ENCODE measurements around the gene TMEM41B. TPM values are rescaled to one million over a fixed set of nuclear protein-coding genes. Genes with fewer than 3 reads are reported as not detected.
A peak's percentile ranks its signal among the peaks of the same experiment; 100 is the strongest.
"Not testable (repeated sequence)": the region's sequence is repeated elsewhere in the genome, so short reads cannot be mapped to it uniquely, and the experiment has no call there.

TMEM41B gene
- total RNA-seq, 2 experiments from 2014 or later, result 32.2 to 36.6 TPM

- Mint-ChIP-seq H3K27me3 (no peaks in the 10 kb centered on the region), H3K36me3 (ENCODE audit: low read depth) (peaks cover 19% of the 10 kb centered on the region), H3K27ac (peak overlapping the region; percentile 41), H3K4me1 (peaks cover 71% of the 10 kb centered on the region), H3K9me3 (peaks cover 4% of the 10 kb centered on the region), H3K4me3 (no peak overlapping the region)
- DNase-seq, result no peak
- CTCF ChIA-PET, result interaction anchor here (1.7 kb wide), 1 partner anchor 17 kb away, joined by 4 read pairs; no protein-coding TSS in a partner anchor
- POLR2A ChIA-PET, result no interaction called here
Measured at GRCh38 chr11:9247863-9248262, 66.5 kb downstream of the TMEM41B start.

DNA sequence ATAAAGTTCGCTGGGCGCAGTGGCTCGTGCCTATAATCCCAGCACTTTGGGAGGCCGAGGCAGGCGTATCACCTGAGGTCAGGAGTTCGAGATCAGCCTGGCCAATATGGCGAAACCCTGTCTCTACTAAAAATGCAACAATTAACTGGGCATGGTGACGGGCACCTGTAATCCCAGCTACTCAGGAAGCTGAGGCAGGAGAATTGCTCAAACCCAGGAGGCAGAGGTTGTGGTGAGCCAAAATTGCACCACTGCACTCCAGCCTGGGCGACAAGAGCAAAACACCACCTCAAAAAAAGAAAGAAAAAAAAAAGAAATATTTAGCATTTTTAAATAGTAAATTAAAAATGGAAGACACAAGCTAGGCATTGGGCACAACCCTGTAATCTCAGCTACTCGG is 78.2 kb downstream of the TMEM41B start:
- H3K27ac Mint-ChIP-seq; H3K36me3 Mint-ChIP-seq (ENCODE audit: low read depth); H3K27me3 Mint-ChIP-seq; DNase-seq; H3K9me3 Mint-ChIP-seq; CTCF ChIA-PET; H3K4me3 Mint-ChIP-seq; POLR2A ChIA-PET: not testable (repeated sequence)
- peaks cover 52% of the 10 kb centered on the region for H3K4me1 Mint-ChIP-seq

DNA sequence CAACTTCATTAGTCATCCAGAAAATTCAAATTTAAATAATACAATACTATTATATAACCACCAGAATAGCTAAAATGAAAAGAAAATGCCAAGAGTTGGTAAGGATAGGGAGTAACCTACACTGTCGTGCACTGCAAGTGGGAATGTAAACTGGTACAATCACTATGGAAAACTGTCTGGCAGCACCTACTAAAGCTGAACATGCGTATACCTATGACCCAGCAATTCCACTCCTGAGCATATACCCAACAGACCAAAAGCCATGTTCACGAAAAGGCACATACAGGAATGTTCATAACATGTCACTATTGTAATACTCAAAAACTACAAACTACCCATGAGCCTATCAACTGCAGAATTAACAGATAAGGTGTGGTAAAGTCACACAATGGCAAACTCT is 81.9 kb downstream of the TMEM41B start:
- POLR2A ChIA-PET, result no interaction called here
- Mint-ChIP-seq H3K4me1 (peaks cover 61% of the 10 kb centered on the region), H3K9me3 (peaks cover 3% of the 10 kb centered on the region), H3K27ac (no peak overlapping the region), H3K4me3 (no peak overlapping the region), H3K36me3 (ENCODE audit: low read depth) (peaks cover 6% of the 10 kb centered on the region), H3K27me3 (no peaks in the 10 kb centered on the region)
- CTCF ChIA-PET, result no interaction called here
- no peak for DNase-seq

- peaks cover 57% of the 10 kb centered on the region for H3K4me1 Mint-ChIP-seq
- no peaks in the 10 kb centered on the region for H3K27me3 Mint-ChIP-seq
- peak overlapping the region; percentile 66 for H3K4me3 Mint-ChIP-seq
- H3K36me3 Mint-ChIP-seq (ENCODE audit: low read depth), result peaks cover 9% of the 10 kb centered on the region
- peak overlapping the region; percentile 88 for H3K27ac Mint-ChIP-seq
- POLR2A ChIA-PET, result no interaction called here
- CTCF ChIA-PET, result interaction anchor here (0.7 kb wide), 1 partner anchor 10 kb away, joined by 3 read pairs; no protein-coding TSS in a partner anchor
- peaks cover 3% of the 10 kb centered on the region for H3K9me3 Mint-ChIP-seq
- peak; percentile 44 for DNase-seq
Measured at GRCh38 chr11:9231848-9232177, 82.6 kb downstream of the TMEM41B start.

Other genes starting within 250 kb of the TMEM41B start
- under 1 TPM; 0.35 to 0.55 TPM for gene SCUBE2, start 223.0 kb downstream of the TMEM41B start, total RNA-seq
- 10 to 100 TPM; 70.2 to 93.5 TPM for gene DENND5A, start 49.2 kb downstream of the TMEM41B start, total RNA-seq
- 100 to 1,000 TPM in 1 of 2 experiments, 10 to 100 TPM in 1; 95.9 to 107 TPM for gene IPO7, start 70.1 kb upstream of the TMEM41B start, total RNA-seq
- gene ZNF143, start 146.4 kb upstream of the TMEM41B start, total RNA-seq, result 10 to 100 TPM; 32.1 to 33.2 TPM

Measured in activated CD4-positive, alpha-beta T cell treated with anti-CD3 and anti-CD28 coated beads, Interleukin-2, amount 10 ng/mL, durations not matched to agents 7 days and 5 days (primary cell).